Measurements from ENCODE around the gene ABCA4.

DNA sequence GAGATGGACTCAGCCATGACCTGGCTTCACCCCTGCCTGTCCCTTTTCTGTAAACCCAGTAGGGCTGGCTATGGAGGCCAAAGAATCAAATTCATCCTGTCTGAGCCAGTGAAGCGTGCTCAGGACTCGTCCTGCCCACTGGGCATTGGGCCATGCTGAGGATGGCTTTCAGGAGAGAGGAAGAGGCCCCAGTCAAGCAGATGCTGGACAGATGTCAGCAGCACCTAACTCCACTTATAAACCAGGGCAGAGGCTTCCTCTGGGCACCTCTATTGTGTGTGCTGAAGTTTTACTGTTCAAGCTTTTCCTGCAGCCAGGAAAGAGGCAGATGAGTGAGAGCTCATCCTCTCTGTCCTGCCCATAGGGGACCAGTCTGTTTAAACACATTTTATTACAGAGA lies 114.3 kb downstream of the ABCA4 start:
- no peak for TF ChIP-seq POLR2AphosphoS5 (IDR thresholded peaks at IDR 0.05; ENCODE audit: low read depth, low read length)
- TF ChIP-seq, protein P1, sequence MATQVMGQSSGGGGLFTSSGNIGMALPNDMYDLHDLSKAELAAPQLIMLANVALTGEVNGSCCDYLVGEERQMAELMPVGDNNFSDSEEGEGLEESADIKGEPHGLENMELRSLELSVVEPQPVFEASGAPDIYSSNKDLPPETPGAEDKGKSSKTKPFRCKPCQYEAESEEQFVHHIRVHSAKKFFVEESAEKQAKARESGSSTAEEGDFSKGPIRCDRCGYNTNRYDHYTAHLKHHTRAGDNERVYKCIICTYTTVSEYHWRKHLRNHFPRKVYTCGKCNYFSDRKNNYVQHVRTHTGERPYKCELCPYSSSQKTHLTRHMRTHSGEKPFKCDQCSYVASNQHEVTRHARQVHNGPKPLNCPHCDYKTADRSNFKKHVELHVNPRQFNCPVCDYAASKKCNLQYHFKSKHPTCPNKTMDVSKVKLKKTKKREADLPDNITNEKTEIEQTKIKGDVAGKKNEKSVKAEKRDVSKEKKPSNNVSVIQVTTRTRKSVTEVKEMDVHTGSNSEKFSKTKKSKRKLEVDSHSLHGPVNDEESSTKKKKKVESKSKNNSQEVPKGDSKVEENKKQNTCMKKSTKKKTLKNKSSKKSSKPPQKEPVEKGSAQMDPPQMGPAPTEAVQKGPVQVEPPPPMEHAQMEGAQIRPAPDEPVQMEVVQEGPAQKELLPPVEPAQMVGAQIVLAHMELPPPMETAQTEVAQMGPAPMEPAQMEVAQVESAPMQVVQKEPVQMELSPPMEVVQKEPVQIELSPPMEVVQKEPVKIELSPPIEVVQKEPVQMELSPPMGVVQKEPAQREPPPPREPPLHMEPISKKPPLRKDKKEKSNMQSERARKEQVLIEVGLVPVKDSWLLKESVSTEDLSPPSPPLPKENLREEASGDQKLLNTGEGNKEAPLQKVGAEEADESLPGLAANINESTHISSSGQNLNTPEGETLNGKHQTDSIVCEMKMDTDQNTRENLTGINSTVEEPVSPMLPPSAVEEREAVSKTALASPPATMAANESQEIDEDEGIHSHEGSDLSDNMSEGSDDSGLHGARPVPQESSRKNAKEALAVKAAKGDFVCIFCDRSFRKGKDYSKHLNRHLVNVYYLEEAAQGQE (IDR thresholded peaks at IDR 0.05; ENCODE audit: insufficient read depth in 1 of 2, low read depth in 2 of 2, low read length in 2 of 2), result no peak
- no peak for TF ChIP-seq TAF1 (IDR thresholded peaks at IDR 0.05; ENCODE audit: borderline replicate concordance, insufficient read depth, low read length)
- TF ChIP-seq FOXP2 (optimal IDR thresholded peaks at IDR 0.05; ENCODE audit: borderline replicate concordance, extremely low read depth, extremely low read length, insufficient read depth), result no peak

All from PFSK-1 (cell line).